K562 (cell line): Measurements from ENCODE around the gene C20orf141. TPM values are rescaled to one million over a fixed set of nuclear protein-coding genes. Genes with fewer than 3 reads are reported as not detected.
A peak's percentile ranks its signal among the peaks of the same experiment; 100 is the strongest.

Experiments used
- CBFA2T3 ChIP-seq: fragments of 450-650 bp; IDR thresholded peaks from 2 replicates; pipeline ENCODE4 v1.6.1; 2017
- IFI16 ChIP-seq: fragments of 250-450 bp; sonication (Bioruptor Pico); IDR thresholded peaks from 2 replicates; pipeline ENCODE4 v2.1.2; 2022; ENCODE audit warnings: mild to moderate bottlenecking, inconsistent platforms
- MCM5 ChIP-seq: fragments of 450-650 bp; IDR thresholded peaks from 2 replicates; pipeline ENCODE4 v1.6.1; 2016; ENCODE audit warnings: low read depth
- MYBL2 ChIP-seq, 2 experiments: fragments of 450-650 bp in 1 of 2; sonication (generic) in 1 of 2; formaldehyde crosslinking in 1 of 2; IDR thresholded peaks; 2 replicates each; pipeline versions ENCODE4 v1.6.1 to v1.8.1; 2017 to 2022; ENCODE audit warnings: borderline replicate concordance in 1 of 2, inconsistent platforms in 1 of 2, low read depth in 1 of 2, mild to moderate bottlenecking in 1 of 2, missing genetic modification reagents in 1 of 2, moderate library complexity in 1 of 2
- PML ChIP-seq: IDR thresholded peaks from 2 replicates; pipeline ENCODE4 v1.6.1; 2012; ENCODE audit warnings: low read length, inconsistent platforms
- PTBP1 ChIP-seq: fragments of 200-400 bp; formaldehyde crosslinking; IDR thresholded peaks from 2 replicates; pipeline ENCODE4 v1.6.1; 2017; ENCODE audit warnings: low read depth, low read length
- STAG1 ChIP-seq: sonication (generic); formaldehyde crosslinking; IDR thresholded peaks from 2 replicates; pipeline ENCODE4 v1.5.0; 2020; ENCODE audit warnings: missing genetic modification reagents, borderline replicate concordance
- ZNF143 ChIP-seq: sonication (generic); formaldehyde crosslinking; IDR thresholded peaks from 2 replicates; pipeline ENCODE4 v1.9.0; 2022; ENCODE audit warnings: mild to moderate bottlenecking, missing genetic modification reagents
- ZNF717 ChIP-seq: fragments of 250-450 bp; sonication (Bioruptor Pico); IDR thresholded peaks from 2 replicates; pipeline ENCODE4 v1.5.0; 2021
- polyA plus RNA-seq, 8 experiments: library from polyadenylated mRNA; depleted of rRNA in 4 of 8; stranded (reverse) in 5 of 8; unstranded in 3 of 8; fragments of >200 nt; fragmentation: Nextera tagmentation in 2 of 8; fragmentation: Illumina TruSeq in 1 of 8; extraction: Ambion mirVana in 2 of 8; extraction: Trizol in 1 of 8; gene quantifications; 2 replicates each; pipeline versions ENCODE4 v1.2.1 to v1.2.3, GENCODE V29; 2011 to 2014; ENCODE audit warnings: inconsistent platforms in 1 of 8, missing spikeins in 1 of 8
- total RNA-seq, 7 experiments: library from RNA; depleted of rRNA in 6 of 7; stranded (reverse); fragments of >200 nt in 6 of 7; fragmentation: Illumina TruSeq in 2 of 7; extraction: Trizol in 2 of 7; gene quantifications; 2 replicates each; pipeline versions ENCODE4 v1.2.1 to v1.2.3, GENCODE V29; 2011 to 2021; ENCODE audit warnings: low replicate concordance in 1 of 7
- TF ChIP-seq, protein P1 (sequence below): fragments of 150-350 bp; IDR thresholded peaks from 2 replicates; pipeline ENCODE4 v1.6.1; 2014; ENCODE audit warnings: low read depth, mild to moderate bottlenecking, low read length, borderline replicate concordance
- TF ChIP-seq, protein P2 (sequence below): IDR thresholded peaks from 2 replicates; pipeline ENCODE4 v1.6.1; 2012; ENCODE audit warnings: low read depth, low read length, improper control_type of control experiment, borderline replicate concordance
- TF ChIP-seq, protein P3 (sequence below): fragments of 250-450 bp; sonication (Bioruptor Pico); IDR thresholded peaks from 2 replicates; pipeline ENCODE4 v1.4.0; 2020; ENCODE audit warnings: mild to moderate bottlenecking, moderate library complexity, borderline replicate concordance
- TF ChIP-seq, protein P4 (sequence below): sonication (generic); formaldehyde crosslinking; IDR thresholded peaks from 2 replicates; pipeline ENCODE4 v1.8.0; 2022; ENCODE audit warnings: missing genetic modification reagents, mild to moderate bottlenecking, borderline replicate concordance

The C20orf141 gene
- total and polyA plus RNA-seq, 9 of the 15 experiments (the other 6 are each of a cell fraction or from before 2014, with no cell fraction given) = not detected

DNA sequence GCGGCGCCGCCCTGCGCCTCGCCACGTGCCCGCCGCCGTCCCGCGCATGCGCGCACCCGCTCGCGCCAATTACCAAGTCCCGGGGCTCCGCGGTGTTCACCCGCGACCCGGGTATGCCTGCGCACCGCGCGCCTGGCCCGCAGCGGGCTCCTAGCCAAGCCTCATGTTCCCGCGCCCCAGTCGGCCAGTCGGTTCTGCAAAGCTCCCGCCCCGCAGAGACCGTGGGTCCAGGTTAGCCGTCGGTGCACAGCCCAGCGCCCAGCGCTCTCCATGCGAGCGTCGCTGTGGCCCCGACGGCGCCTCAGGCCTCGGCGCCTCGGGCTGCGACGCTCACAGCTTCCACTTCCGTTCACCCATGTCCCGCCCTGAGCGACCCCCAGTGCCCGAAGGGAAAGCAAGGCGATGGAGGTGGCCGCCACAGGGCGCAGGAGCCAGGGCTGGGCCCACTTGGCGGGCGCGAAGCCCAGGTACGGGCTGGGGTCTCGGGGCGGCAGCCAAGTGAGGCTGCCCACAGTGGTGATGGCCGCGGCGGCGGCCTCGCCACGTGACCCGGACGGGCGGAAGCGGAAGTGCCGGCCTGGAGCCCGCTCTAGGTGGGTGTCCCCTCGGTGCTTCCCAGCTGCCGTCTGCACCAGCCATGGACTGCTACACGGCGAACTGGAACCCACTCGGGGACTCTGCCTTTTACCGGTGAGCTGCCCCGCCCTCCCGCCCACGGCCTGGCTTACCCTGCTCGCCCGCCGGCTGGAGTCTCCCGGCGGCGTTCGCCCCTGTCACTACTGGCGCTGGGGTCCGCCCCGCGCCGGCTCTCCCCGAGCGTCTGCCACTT is 25.6 kb downstream of the C20orf141 start, which contains the start of the genes PCED1A and VPS16 (continued):
- TF ChIP-seq, protein P1, sequence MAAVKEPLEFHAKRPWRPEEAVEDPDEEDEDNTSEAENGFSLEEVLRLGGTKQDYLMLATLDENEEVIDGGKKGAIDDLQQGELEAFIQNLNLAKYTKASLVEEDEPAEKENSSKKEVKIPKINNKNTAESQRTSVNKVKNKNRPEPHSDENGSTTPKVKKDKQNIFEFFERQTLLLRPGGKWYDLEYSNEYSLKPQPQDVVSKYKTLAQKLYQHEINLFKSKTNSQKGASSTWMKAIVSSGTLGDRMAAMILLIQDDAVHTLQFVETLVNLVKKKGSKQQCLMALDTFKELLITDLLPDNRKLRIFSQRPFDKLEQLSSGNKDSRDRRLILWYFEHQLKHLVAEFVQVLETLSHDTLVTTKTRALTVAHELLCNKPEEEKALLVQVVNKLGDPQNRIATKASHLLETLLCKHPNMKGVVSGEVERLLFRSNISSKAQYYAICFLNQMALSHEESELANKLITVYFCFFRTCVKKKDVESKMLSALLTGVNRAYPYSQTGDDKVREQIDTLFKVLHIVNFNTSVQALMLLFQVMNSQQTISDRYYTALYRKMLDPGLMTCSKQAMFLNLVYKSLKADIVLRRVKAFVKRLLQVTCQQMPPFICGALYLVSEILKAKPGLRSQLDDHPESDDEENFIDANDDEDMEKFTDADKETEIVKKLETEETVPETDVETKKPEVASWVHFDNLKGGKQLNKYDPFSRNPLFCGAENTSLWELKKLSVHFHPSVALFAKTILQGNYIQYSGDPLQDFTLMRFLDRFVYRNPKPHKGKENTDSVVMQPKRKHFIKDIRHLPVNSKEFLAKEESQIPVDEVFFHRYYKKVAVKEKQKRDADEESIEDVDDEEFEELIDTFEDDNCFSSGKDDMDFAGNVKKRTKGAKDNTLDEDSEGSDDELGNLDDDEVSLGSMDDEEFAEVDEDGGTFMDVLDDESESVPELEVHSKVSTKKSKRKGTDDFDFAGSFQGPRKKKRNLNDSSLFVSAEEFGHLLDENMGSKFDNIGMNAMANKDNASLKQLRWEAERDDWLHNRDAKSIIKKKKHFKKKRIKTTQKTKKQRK = no peak
- TF ChIP-seq STAG1 (CRISPR knock-in tag) (no peak), ZNF143 (no peak), MYBL2 (IDR thresholded peaks at IDR 0.05; ENCODE audit: low read depth) (no peak), MYBL2 (CRISPR knock-in tag; IDR thresholded peaks at IDR 0.05; ENCODE audit: borderline replicate concordance) (no peak), PTBP1 (no peak), MCM5 (no peak), ZNF717 (no peak), IFI16 (no peak), PML (no peak), CBFA2T3 (0 out of 2 replicates have a peak, but pooled peaks have one; percentile 3)
- TF ChIP-seq, protein P2, sequence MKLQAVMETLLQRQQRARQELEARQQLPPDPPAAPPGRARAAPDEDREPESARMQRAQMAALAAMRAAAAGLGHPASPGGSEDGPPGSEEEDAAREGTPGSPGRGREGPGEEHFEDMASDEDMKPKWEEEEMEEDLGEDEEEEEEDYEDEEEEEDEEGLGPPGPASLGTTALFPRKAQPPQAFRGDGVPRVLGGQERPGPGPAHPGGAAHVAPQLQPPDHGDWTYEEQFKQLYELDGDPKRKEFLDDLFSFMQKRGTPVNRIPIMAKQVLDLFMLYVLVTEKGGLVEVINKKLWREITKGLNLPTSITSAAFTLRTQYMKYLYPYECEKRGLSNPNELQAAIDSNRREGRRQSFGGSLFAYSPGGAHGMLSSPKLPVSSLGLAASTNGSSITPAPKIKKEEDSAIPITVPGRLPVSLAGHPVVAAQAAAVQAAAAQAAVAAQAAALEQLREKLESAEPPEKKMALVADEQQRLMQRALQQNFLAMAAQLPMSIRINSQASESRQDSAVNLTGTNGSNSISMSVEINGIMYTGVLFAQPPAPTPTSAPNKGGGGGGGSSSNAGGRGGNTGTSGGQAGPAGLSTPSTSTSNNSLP = no peak
- TF ChIP-seq, protein P3, sequence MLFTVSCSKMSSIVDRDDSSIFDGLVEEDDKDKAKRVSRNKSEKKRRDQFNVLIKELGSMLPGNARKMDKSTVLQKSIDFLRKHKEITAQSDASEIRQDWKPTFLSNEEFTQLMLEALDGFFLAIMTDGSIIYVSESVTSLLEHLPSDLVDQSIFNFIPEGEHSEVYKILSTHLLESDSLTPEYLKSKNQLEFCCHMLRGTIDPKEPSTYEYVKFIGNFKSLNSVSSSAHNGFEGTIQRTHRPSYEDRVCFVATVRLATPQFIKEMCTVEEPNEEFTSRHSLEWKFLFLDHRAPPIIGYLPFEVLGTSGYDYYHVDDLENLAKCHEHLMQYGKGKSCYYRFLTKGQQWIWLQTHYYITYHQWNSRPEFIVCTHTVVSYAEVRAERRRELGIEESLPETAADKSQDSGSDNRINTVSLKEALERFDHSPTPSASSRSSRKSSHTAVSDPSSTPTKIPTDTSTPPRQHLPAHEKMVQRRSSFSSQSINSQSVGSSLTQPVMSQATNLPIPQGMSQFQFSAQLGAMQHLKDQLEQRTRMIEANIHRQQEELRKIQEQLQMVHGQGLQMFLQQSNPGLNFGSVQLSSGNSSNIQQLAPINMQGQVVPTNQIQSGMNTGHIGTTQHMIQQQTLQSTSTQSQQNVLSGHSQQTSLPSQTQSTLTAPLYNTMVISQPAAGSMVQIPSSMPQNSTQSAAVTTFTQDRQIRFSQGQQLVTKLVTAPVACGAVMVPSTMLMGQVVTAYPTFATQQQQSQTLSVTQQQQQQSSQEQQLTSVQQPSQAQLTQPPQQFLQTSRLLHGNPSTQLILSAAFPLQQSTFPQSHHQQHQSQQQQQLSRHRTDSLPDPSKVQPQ = no peak
- TF ChIP-seq, protein P4, sequence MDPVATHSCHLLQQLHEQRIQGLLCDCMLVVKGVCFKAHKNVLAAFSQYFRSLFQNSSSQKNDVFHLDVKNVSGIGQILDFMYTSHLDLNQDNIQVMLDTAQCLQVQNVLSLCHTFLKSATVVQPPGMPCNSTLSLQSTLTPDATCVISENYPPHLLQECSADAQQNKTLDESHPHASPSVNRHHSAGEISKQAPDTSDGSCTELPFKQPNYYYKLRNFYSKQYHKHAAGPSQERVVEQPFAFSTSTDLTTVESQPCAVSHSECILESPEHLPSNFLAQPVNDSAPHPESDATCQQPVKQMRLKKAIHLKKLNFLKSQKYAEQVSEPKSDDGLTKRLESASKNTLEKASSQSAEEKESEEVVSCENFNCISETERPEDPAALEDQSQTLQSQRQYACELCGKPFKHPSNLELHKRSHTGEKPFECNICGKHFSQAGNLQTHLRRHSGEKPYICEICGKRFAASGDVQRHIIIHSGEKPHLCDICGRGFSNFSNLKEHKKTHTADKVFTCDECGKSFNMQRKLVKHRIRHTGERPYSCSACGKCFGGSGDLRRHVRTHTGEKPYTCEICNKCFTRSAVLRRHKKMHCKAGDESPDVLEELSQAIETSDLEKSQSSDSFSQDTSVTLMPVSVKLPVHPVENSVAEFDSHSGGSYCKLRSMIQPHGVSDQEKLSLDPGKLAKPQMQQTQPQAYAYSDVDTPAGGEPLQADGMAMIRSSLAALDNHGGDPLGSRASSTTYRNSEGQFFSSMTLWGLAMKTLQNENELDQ (CRISPR knock-in tag) = no peak
